HTERT RPE-1 (cell line): ENCODE results near the gene GEMIN8.

Experiments used
- in situ Hi-C: fragments of 300-500 bp; cut with MboI; formaldehyde crosslinking; loops from 4 replicates; pipeline ENCODE4 v1.14.3; 2020; ENCODE audit warnings: low sequenced_read_pairs

The GEMIN8 gene, protein sequence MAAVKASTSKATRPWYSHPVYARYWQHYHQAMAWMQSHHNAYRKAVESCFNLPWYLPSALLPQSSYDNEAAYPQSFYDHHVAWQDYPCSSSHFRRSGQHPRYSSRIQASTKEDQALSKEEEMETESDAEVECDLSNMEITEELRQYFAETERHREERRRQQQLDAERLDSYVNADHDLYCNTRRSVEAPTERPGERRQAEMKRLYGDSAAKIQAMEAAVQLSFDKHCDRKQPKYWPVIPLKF

DNA sequence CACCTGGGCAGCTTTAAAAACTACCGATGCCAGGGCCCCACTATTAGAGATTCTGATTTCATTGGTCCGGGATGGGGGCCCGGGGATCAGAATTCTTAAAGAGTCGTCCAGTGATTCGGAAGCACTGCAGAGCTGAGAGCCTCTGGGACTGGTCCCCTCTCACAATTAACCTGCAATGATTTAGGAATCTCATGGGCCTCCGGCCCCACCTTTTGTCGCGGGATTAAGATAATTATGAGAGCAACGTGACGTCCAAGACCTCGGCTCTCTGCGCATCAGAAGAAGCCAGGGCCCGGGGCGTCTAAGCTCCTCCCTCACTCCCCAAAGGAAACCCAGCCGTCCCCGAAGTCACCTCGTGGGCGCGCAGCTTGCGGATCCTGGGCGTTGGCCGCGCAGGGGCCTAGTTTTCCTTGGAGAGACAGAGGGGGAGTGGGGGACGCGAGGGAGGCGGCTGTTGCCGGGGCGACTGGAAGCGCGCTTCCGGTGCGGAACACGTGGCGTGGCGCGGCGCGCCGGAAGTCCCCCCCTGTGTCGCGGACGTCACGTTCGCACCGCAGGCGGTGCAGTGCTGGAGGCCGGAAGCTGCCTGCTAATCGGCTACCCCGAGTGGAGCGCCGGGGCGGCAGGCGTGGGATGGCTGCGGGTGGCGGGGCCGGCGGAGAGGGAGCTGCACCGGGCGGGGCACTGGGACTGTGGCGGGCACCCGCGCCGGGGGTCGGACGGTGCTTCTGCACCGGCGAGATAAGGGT is at the start of gene GEMIN8:
Gene GEMIN8 (minus strand): TSS at position 468 of the 749 bp plus-strand sequence. CDS start 8,414 bp downstream, outside the sequence.
- in situ Hi-C loops, result no loop called here

- in situ Hi-C loops, result no loop called here
Measured at GRCh38 chrX:14076639-14077038, 46.9 kb upstream of the GEMIN8 start.

DNA sequence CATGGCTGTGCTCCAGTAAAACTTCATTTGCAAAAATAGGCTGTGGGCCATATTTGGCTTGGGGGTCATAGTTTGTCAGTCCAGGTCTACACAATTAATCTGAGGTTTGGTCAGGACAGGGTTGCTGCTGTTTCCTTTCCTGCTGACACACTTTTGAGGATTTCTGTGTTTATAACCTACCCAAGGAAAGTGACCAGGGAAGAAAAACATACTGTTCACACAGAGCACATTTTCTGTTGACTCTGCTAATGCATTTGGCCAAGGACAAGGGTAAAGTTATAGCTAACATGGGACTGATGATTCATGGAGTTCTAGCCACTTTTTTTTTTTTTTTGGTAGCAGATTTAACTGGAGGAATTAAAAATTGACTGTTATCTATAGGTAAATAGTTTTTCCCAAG is 43.9 kb upstream of the GEMIN8 start:
- in situ Hi-C loops, result no loop called here

DNA sequence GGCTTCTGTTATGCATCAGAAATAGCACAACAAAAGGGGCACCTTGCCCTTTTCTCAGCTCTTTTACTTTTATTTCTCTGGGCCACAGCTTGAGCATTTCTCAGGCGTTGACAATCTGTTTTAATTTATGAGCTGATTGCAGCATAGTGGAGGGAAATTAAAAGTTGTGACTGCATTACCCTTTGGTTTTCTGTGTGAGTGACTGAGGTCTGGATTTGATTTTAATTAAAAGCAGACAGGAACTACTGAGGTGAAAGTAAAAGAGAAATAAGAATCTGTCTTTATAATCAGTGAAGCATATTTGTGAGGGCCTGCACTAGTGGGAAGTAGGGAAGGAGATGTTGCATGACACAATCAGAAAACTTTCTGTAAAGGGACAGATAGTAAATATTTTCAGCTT is 43.4 kb upstream of the GEMIN8 start:
- in situ Hi-C loops, result no loop called here

- in situ Hi-C loops, result no loop called here
Measured at GRCh38 chrX:14065800-14066199, 36.1 kb upstream of the GEMIN8 start.

DNA sequence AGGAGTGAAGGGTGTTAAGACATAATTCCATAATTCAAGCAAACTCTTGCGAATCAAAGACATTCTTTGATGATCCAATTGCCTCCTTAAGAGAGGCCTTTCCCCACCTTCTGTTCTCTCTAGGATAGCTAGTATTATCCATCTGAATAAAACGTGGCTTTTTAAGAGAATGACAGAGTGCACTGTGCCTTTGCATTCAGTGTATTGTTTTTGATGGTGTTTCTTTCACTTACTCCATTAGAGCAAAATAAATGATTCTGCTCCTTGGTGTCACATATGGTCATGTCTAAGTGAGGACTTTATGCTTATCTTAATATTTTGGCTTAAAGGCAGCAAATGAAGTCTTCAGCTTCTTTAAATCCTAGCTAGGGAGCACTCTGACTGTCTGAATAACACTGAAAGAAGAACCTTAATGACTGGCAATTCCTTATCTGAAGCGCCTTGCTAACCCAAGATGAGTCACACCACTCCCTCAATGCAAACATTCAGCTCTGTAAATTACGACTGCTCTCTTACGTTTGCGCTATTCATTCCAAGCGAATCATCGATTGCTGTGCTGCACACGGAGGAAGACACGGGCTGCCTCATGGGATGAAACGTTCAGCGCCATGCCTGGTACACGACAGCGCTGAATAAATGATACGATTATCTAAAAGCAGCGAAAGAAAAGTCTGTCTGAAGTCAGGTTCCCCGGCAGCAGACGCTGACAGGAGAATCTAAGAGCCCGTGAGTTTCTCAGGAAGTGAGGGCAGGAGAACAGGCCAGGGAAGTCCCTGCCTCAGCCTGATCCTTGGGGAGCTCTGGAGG is 35.1 kb upstream of the GEMIN8 start:
- in situ Hi-C loops, result no loop called here

GRCh38 chrX:14062524-14062923 is 32.8 kb upstream of the GEMIN8 start:
- in situ Hi-C loops, result no loop called here

- in situ Hi-C loops, result no loop called here
Measured at GRCh38 chrX:14056206-14056605, 26.5 kb upstream of the GEMIN8 start.

GRCh38 chrX:14051416-14051815 is 21.7 kb upstream of the GEMIN8 start:
- in situ Hi-C loops, result no loop called here

GRCh38 chrX:14050709-14051108 is 21.0 kb upstream of the GEMIN8 start:
- in situ Hi-C loops, result no loop called here

DNA sequence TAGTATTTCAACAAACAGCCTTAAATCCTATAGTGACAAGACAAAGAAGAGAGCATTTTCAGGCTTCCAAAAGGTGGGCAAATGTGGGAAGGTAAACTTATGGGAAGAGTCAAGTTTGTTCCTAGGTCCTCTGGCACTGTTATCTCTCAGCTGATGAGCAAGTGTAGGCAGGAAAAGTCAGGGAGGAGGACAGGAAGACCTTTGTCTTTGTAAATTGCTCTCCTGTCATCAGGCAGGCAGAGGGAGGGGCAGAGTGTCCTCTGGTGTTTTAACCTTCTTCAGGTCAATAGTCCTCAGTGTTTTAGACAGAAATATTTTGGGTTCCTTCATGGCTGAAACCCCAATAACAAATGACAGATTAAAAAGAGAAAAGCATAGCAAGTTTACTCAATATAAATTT is 13.5 kb upstream of the GEMIN8 start:
- in situ Hi-C loops, result no loop called here

GRCh38 chrX:14039344-14039743 is 9.7 kb upstream of the GEMIN8 start:
- in situ Hi-C loops, result no loop called here

DNA sequence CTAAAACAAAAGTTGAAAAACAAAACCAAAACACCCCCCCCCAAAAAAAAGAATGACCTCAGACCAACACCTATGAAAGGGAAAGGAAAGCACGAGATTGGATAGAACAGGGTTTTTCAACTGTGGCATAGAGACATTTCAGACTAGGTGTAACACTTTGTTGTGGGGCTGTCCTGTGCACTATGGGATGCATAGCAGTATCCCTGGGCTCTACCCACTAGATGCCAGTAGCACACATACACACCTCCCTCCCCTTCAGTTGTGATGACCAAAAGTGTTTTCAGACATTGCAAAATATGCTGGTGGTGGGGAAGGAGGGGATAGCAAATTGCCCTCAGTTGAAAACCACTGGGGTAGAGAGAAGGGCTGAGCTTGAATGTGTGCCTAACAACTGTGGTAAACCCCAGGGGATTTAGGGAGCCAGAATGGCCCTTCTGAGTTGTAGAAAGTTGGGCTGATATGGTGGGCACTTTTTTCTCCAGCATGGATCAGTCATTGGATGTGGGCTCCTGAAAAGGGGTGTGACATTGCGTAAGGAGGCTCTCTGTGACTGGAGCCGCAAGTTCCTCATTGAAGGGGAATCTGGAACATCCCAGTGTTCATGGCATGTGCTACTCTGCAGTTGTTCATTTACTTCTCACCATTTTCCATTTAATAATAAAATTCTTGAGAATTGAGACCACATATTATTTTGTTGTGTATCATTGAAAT is 8.8 kb upstream of the GEMIN8 start:
- in situ Hi-C loops, result no loop called here

GRCh38 chrX:14032406-14032805 is 2.7 kb upstream of the GEMIN8 start:
- in situ Hi-C loops, result no loop called here

- in situ Hi-C loops, result no loop called here
Measured at GRCh38 chrX:14030174-14030530, 460 bp upstream of the GEMIN8 start.

- in situ Hi-C loops, result no loop called here
Measured at GRCh38 chrX:14029039-14029424, 660 bp downstream of the GEMIN8 start.

DNA sequence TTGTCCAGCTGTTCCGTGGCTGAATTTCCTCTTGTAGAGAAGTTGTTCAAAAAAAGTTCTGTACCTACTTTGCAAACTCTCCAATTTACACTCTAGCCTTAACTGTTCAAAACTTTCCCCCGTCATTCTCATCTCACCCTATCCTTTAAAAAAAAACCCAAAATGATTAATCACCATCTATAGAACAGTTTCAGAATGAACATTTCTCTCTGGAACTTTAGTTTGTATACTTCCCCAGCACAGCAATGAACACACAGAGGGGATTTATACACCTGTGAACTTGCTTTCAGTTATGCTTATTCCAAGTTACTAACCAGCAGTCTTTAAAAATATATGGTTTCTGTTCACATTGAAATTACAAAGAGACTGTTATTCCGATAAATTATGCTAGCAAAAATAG is 1.2 kb downstream of the GEMIN8 start:
- in situ Hi-C loops, result no loop called here

DNA sequence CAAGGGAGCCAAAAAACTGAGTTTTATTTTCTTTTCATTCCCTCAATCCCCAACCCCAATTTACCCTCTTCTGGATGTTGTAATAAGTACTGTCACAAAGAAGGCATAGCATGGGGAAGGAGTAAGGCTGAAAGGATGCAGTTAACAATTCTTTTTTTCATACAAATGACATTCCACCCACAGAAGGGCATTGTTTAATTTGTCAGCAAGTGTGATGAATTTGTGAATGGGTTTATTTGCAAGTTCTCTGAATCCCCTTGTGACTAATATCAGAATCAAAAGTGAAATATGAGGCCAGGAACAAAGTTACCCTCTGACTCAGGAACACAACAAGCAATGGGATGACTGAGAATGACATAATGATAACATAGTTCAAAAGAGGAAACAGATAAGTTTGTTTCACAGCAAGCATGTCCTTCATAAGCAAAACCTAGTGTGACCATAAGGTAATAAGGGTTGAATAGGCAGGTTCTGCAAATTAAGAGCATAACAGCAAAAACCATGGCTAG is 2.1 kb downstream of the GEMIN8 start:
- in situ Hi-C loops, result no loop called here

DNA sequence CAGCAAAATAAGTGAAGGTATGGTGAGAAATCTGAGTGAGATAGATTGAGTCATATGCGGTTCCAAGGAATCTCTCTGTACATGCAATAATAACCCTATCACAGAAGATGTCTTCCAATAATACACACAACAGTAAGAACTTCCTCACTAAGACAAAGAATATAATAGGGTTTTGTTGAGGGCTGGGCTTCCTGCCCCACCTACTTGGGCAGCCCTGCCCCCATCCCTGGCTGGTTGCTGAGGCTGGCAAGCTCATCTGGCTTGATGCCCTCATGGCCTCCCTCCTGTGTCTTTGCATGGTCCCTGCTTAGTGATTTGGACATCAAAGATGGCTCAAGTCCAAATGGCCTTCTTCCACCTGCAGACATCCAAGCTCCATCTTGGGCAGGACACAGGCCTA is 2.7 kb downstream of the GEMIN8 start:
- in situ Hi-C loops, result no loop called here

GRCh38 chrX:14026121-14026520 is 3.6 kb downstream of the GEMIN8 start:
- in situ Hi-C loops, result no loop called here

DNA sequence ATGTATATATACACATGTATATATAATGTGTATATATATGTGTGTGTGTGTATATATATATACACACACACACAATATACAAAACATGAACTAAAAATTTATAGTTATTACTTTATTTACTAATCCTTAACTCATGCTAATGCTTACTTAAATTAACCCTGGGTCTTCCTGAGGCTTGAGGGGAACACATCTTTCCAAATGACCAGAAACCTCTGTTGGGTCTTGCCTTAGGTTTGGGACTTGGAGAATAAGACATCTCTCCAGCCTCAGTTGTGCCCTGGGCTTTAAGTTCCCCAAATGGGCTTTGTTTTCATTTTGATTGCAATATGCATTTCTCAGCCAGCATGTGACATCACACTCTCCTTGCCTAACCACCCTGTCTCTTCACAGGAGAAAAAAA is 7.7 kb downstream of the GEMIN8 start:
- in situ Hi-C loops, result no loop called here
